Activated T-cell treated with anti-CD3 and anti-CD28 coated beads, Interleukin-2, amount 50 U/mL, for 48 hours (primary cell): Measurements from ENCODE around the gene CC2D2A.
"Not testable (repeated sequence)": the region's sequence is repeated elsewhere in the genome, so short reads cannot be mapped to it uniquely, and the experiment has no call there.

Source experiments
- DNase-seq, 2 experiments: peaks; one replicate each; pipeline ENCODE4 v3.0.0-alpha.2; 2020

CC2D2A gene

GRCh38 chr4:15470128-15470475 lies 420 bp downstream of the CC2D2A start:
- no peak for DNase-seq

GRCh38 chr4:15476396-15476795 lies 6.7 kb downstream of the CC2D2A start:
- no peak for DNase-seq

- DNase-seq: no peak
Measured at GRCh38 chr4:15478724-15479088, 9.0 kb downstream of the CC2D2A start.

- DNase-seq: peak in 1 of 2 experiments; percentile 24
Measured at GRCh38 chr4:15479089-15479912, 9.6 kb downstream of the CC2D2A start.

- no peak for DNase-seq
Measured at GRCh38 chr4:15479913-15480185, 10.2 kb downstream of the CC2D2A start.

GRCh38 chr4:15481961-15482745 lies 12.5 kb downstream of the CC2D2A start:
- DNase-seq: no peak

- DNase-seq: no peak
Measured at GRCh38 chr4:15482842-15483241, 13.2 kb downstream of the CC2D2A start.

- no peak for DNase-seq
Measured at GRCh38 chr4:15488136-15488535, 18.5 kb downstream of the CC2D2A start.

GRCh38 chr4:15488658-15489470 lies 19.2 kb downstream of the CC2D2A start:
- DNase-seq: no peak

- no peak for DNase-seq
Measured at GRCh38 chr4:15489551-15489950, 19.9 kb downstream of the CC2D2A start.

- DNase-seq: no peak
Measured at GRCh38 chr4:15493411-15493810, 23.7 kb downstream of the CC2D2A start.

- no peak for DNase-seq
Measured at GRCh38 chr4:15495621-15496020, 25.9 kb downstream of the CC2D2A start.

GRCh38 chr4:15498356-15498755 lies 28.7 kb downstream of the CC2D2A start:
- DNase-seq: no peak

GRCh38 chr4:15500701-15501100 lies 31.0 kb downstream of the CC2D2A start:
- no peak for DNase-seq

- no peak for DNase-seq
Measured at GRCh38 chr4:15501941-15502340, 32.3 kb downstream of the CC2D2A start.

- DNase-seq: no peak
Measured at GRCh38 chr4:15502384-15502783, 32.7 kb downstream of the CC2D2A start.

GRCh38 chr4:15504041-15504440 lies 34.4 kb downstream of the CC2D2A start:
- no peak for DNase-seq

GRCh38 chr4:15506464-15506863 lies 36.8 kb downstream of the CC2D2A start:
- DNase-seq: no peak

GRCh38 chr4:15507679-15508078 lies 38.0 kb downstream of the CC2D2A start:
- DNase-seq: no peak

- DNase-seq: no peak
Measured at GRCh38 chr4:15510961-15511360, 41.3 kb downstream of the CC2D2A start.

- no peak for DNase-seq
Measured at GRCh38 chr4:15513545-15513944, 43.9 kb downstream of the CC2D2A start.

GRCh38 chr4:15515106-15515505 lies 45.4 kb downstream of the CC2D2A start:
- DNase-seq: no peak

- no peak for DNase-seq
Measured at GRCh38 chr4:15516494-15516893, 46.8 kb downstream of the CC2D2A start.

GRCh38 chr4:15517681-15518080 lies 48.0 kb downstream of the CC2D2A start:
- not testable (repeated sequence) for DNase-seq
